Stomach (tissue), 9 donors: Measurements from ENCODE around the gene CAMK2A. TPM values are rescaled to one million over a fixed set of nuclear protein-coding genes. Genes with fewer than 3 reads are reported as not detected.

Experiments used
- DNase-seq, 2 donors: peaks; one replicate each; pipeline versions ENCODE4 v3.0.0 to v3.0.0-alpha.2; 2013 to 2019
- H3K27ac ChIP-seq, 5 donors: fragments of 200-600 bp in 4 of 5; sonication (generic) in 4 of 5; one replicate each; pipeline ENCODE4 v1.5.1; 2013 to 2019; ENCODE audit warnings: mild to moderate bottlenecking in 1 of 5, moderate library complexity in 1 of 5
- H3K27me3 ChIP-seq, 3 donors: fragments of 200-600 bp; sonication (generic); one replicate each; pipeline ENCODE4 v1.5.1; 2017 to 2019; ENCODE audit warnings: mixed run types in 1 of 3
- H3K36me3 ChIP-seq, 4 donors: fragments of 200-600 bp; sonication (generic); 1 replicate in 3 of 4; 2 replicates in 1 of 4; pipeline ENCODE4 v1.5.1; 2016 to 2019
- H3K4me1 ChIP-seq, 4 donors: fragments of 200-600 bp; sonication (generic); one replicate each; pipeline ENCODE4 v1.5.1; 2016 to 2019
- H3K4me3 ChIP-seq, 4 donors: fragments of 200-600 bp; sonication (generic) in 3 of 4; one replicate each; pipeline ENCODE4 v1.5.1; 2016 to 2019; ENCODE audit warnings: mild to moderate bottlenecking in 1 of 4
- H3K9me3 ChIP-seq, 4 donors: fragments of 200-600 bp; sonication (generic); one replicate each; pipeline ENCODE4 v1.5.1; 2016 to 2019
- CTCF ChIP-seq, 7 experiments: fragments of 450-650 bp in 4 of 7; fragments of 200-600 bp in 3 of 7; sonication (generic) in 3 of 7; IDR thresholded peaks; one replicate each; pipeline ENCODE4 v1.5.1; 2016 to 2019; ENCODE audit warnings: antibody characterized with exemption in 7 of 7, control low read depth in 2 of 7, mild to moderate bottlenecking in 1 of 7
- EP300 ChIP-seq: sonication (generic); formaldehyde crosslinking; IDR thresholded peaks from one replicate; pipeline ENCODE4 v1.6.1; 2017; ENCODE audit warnings: antibody characterized with exemption
- POLR2A ChIP-seq, 4 donors: fragments of 450-650 bp; IDR thresholded peaks; one replicate each; pipeline ENCODE4 v1.6.1; 2016; ENCODE audit warnings: antibody characterized with exemption in 4 of 4, control low read depth in 2 of 4, mild to moderate bottlenecking in 1 of 4, moderate library complexity in 1 of 4
- POLR2AphosphoS5 ChIP-seq, 3 donors: sonication (generic); formaldehyde crosslinking; IDR thresholded peaks; one replicate each; pipeline ENCODE4 v1.6.1; 2016; ENCODE audit warnings: antibody characterized with exemption in 3 of 3
- WGBS, 5 donors: extraction: QIAGEN DNeasy Blood & Tissue Kit in 3 of 5; methylation state at CpG; one replicate each; pipeline versions ENCODE4 v1.1.5 to v1.1.7; 2013 to 2018; 5-methylcytosine and 5-hydroxymethylcytosine counted together
- intact Hi-C: fragments of 100-400 bp; cut with DNase I; formaldehyde crosslinking; loops from one replicate; pipeline ENCODE4 v1.15.1; 2023; ENCODE audit warnings: low total_unique reads
- polyA plus RNA-seq, 3 donors: library from polyadenylated mRNA; stranded (reverse); fragments of 200-250 nt; gene quantifications; one replicate each; pipeline ENCODE4 v1.2.3, GENCODE V29; 2013
- total RNA-seq, 5 donors: library from RNA; depleted of rRNA; stranded (reverse); fragments of >200 nt; gene quantifications; one replicate each; pipeline versions ENCODE4 v1.1.0 to v1.2.3, GENCODE V29; 2014 to 2016
- donor health status: healthy with polysubstance abuse.
- donor health status: Bipolar disorder and iron deficiency.
- donor health status: healthy.

Gene CAMK2A
- total and polyA plus RNA-seq, 8 donors, result 0.06 to 18.3 (median 0.63) TPM; not detected in 2

GRCh38 chr5:150257424-150257823, 32.1 kb downstream of the CAMK2A start:
- Histone ChIP-seq H3K27ac (no peak overlapping the region), H3K4me1 (peaks cover 0 to 8% (median 3%) of the 10 kb centered on the region in 4 donors), H3K36me3 (no peaks in the 10 kb centered on the region), H3K4me3 (no peak overlapping the region), H3K9me3 (no peaks in the 10 kb centered on the region), H3K27me3 (no peaks in the 10 kb centered on the region)
- DNase-seq, result no peak
- TF ChIP-seq POLR2AphosphoS5 (IDR thresholded peaks at IDR 0.05), result no peak
- intact Hi-C loops, result no loop called here
- WGBS, 5 donors, result 79 to 92% (median 86%) methylated on average over 5 to 11 of the region's 11 CpGs

DNA sequence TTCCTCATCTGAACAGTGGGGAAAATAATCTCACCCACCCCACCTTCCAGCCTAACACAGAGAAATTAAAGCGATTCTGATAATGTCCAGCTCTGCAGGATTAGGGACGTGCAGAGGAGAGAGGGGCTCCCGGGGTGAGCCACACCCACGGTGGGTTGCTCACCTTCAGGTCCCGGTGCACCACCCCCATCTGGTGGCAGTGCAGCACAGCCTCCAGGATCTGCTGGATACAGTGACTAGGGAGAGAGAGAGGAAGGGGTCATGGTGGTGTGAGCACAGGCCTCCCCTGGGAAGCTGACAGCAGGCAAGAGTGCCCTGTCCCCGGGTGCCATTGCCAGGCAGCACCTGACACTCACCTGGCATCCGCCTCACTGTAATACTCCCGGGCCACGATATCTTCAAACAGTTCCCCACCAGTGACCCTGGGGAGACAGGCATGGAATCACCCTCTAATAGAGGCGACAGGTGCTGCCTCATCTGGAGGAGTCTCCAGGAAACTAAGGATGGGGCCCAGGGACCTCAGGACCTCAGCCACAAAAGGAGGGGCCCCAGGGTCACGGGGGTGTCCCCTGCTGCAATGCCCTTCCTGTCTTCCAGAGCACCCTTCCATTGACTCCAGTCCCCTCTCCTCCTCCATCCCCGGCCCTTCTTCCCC, 33.0 kb downstream of the CAMK2A start:
- Histone ChIP-seq H3K27me3 (no peaks in the 10 kb centered on the region), H3K4me1 (peaks cover 0 to 8% (median 3%) of the 10 kb centered on the region in 4 donors), H3K9me3 (no peaks in the 10 kb centered on the region), H3K36me3 (no peaks in the 10 kb centered on the region), H3K27ac (no peak overlapping the region), H3K4me3 (no peak overlapping the region)
- TF ChIP-seq CTCF (IDR thresholded peaks at IDR 0.05), result no peak
- TF ChIP-seq EP300, result no peak
- TF ChIP-seq POLR2AphosphoS5 (IDR thresholded peaks at IDR 0.05), result no peak
- no peak for TF ChIP-seq POLR2A (IDR thresholded peaks at IDR 0.05)
- 76 to 86% (median 78%) methylated on average over 12 of the region's 12 CpGs for WGBS, 5 donors
- intact Hi-C loops, result no loop called here
- DNase-seq, result no peak

DNA sequence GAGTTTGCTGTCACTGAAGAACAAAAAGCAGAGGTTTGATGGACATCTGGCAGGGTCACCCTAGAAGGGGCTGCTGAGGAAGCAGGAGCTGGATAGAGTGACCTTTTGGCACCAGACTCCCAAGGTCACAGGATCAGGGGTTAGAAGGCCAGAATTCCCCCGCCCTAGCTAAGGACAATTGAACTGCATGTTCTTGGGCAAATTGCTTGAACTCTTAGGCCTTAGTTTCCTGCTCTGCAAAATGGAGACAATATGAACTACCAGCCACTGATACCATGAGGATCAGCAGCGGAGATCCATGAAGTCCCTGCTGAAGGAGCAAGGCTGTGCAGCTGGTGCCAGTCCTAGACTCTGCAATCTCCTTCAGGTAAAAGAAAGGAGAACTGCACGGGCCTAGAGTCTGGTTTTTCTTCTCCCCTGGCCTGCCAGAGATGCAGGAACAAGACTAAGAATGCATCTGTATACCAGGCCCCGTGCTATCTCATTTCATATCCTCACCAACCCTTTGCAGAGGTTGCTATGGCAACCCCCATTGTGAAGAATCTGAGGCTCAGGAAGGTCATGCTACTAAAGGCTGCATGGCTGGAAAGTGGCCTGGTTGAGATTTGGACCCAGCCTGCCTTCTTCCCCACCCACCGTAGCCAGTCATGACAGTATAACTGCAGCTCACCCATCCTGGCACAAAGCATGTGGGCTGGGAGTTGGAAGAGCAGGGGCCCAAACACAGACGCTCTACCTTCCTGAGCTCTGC, 33.7 kb downstream of the CAMK2A start:
- Histone ChIP-seq H3K4me1 (peaks cover 0 to 8% (median 3%) of the 10 kb centered on the region in 4 donors), H3K4me3 (no peak overlapping the region), H3K27ac (no peak overlapping the region), H3K9me3 (no peaks in the 10 kb centered on the region), H3K36me3 (no peaks in the 10 kb centered on the region), H3K27me3 (no peaks in the 10 kb centered on the region)
- 59 to 81% (median 68%) methylated on average over 6 of the region's 6 CpGs for WGBS, 5 donors
- TF ChIP-seq CTCF (IDR thresholded peaks at IDR 0.05) (no peak), POLR2A (IDR thresholded peaks at IDR 0.05) (no peak), POLR2AphosphoS5 (IDR thresholded peaks at IDR 0.05) (no peak), EP300 (no peak)
- no peak for DNase-seq
- intact Hi-C loops, result no loop called here

DNA sequence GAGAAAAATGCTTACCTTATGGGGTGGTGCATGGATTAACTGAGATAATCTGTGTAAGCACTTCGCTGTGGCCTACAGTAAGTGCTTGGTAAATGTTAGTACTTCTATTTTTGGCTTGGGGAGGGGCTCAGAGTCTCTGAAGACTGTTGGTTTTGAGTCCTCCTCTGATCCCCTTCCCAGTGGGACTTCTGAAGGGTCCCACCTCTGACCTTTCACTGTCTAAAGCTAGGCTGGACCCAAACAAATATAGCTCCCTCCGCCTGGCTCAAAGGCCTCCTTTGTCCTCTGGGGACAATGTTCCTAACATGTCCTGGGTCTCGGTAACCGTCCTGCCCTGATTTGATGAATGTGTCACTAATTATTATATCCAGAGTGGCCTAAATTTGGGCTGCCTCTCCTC, 34.8 kb downstream of the CAMK2A start:
- Histone ChIP-seq H3K4me1 (peaks cover 0 to 8% (median 3%) of the 10 kb centered on the region in 4 donors), H3K9me3 (no peaks in the 10 kb centered on the region), H3K27ac (no peak overlapping the region), H3K27me3 (no peaks in the 10 kb centered on the region), H3K4me3 (no peak overlapping the region), H3K36me3 (no peaks in the 10 kb centered on the region)
- intact Hi-C loops, result no loop called here
- no peak for DNase-seq
- TF ChIP-seq CTCF (IDR thresholded peaks at IDR 0.05), result no peak
- TF ChIP-seq POLR2AphosphoS5 (IDR thresholded peaks at IDR 0.05), result no peak
- no peak for TF ChIP-seq POLR2A (IDR thresholded peaks at IDR 0.05)
- TF ChIP-seq EP300, result no peak
- WGBS, 5 donors, result 30 to 67% (median 53%) methylated on average over 4 of the region's 4 CpGs

DNA sequence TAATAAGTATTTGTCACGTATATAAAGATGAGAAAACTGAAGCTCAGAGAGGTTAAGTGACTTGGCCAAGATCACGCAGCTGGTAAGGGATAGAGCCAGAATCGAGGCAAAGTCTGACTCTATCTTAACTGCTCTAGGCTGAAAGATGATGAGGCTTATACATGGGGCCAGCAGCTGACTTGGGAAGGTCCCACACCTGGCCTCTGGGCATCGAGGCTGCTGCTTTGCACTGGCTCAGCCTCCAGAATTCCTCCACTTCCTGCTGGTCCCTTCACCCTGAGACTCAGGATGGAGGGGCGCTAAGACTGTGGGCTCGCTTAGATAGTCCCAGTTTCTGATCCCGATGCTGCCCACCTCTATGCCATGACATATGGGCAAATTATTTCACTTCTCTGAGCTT, 35.2 kb downstream of the CAMK2A start:
- H3K27ac ChIP-seq, result no peak overlapping the region
- 54 to 65% (median 60%) methylated on average over 7 of the region's 7 CpGs for WGBS, 5 donors
- intact Hi-C loops, result no loop called here
- TF ChIP-seq CTCF (IDR thresholded peaks at IDR 0.05) (no peak), POLR2AphosphoS5 (IDR thresholded peaks at IDR 0.05) (no peak), EP300 (no peak), POLR2A (IDR thresholded peaks at IDR 0.05) (no peak)
- H3K4me3 ChIP-seq, result no peak overlapping the region
- peaks cover 0 to 8% (median 3%) of the 10 kb centered on the region in 4 donors for H3K4me1 ChIP-seq
- DNase-seq, result no peak
- H3K27me3 ChIP-seq, result no peaks in the 10 kb centered on the region
- H3K9me3 ChIP-seq, result no peaks in the 10 kb centered on the region
- no peaks in the 10 kb centered on the region for H3K36me3 ChIP-seq
